Measurements from ENCODE around the gene FAT4. TPM values are rescaled to one million over a fixed set of nuclear protein-coding genes. Genes with fewer than 3 reads are reported as not detected.

The FAT4 gene
- polyA plus RNA-seq, 1 of the 3 experiments (the other 2 are of a cell fraction): 6.6 TPM

DNA sequence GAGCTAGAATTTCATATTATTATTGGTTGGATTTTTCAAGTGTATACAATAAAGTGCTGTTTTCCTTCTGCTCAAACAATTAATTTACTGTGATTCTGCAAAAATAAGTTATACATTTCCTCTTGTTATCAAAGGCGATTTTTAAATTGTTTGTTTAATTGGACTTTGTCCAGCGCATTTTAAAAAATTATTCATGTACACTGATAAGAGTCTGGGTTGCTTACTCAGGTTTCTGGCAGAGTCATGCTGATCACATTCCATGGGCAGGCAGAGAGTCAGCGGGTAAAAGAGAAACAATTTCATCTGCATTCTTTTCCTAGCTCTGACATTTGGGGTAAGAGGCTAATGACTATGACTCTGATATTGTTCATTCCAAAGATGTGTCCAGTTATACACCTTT, 8.9 kb downstream of the FAT4 start:
- Histone ChIP-seq H2AFZ (ENCODE audit: low read depth) (no peak overlapping the region), H3K27ac (ENCODE audit: low read depth in 2 of 2, low read length in 1 of 2) (peak overlapping the region; percentile 22 to 67; a peak in 3 of 4 replicates), H3K4me2 (peak overlapping the region; percentile 45), H3K9ac (no peak overlapping the region), H3K79me2 (ENCODE audit: insufficient read depth) (peaks cover 74% of the 10 kb centered on the region), H3K9me2 (no peaks in the 10 kb centered on the region), H4K20me1 (ENCODE audit: insufficient read depth) (peaks cover 5% of the 10 kb centered on the region; the same call in 1 of the 2 replicates), H3K9me3 (no peaks in the 10 kb centered on the region), H3F3A (replicated peaks; ENCODE audit: insufficient read depth) (peaks cover 30% of the 10 kb centered on the region), H3K27me3 (ENCODE audit: insufficient read depth) (no peaks in the 10 kb centered on the region), H3K4me1 (ENCODE audit: control insufficient read depth in 1 of 2, insufficient read depth in 2 of 2, low read depth in 1 of 2, low read length in 1 of 2) (peaks cover 0 to 7% of the 10 kb centered on the region in 2 experiments; a peak in 2 of 4 replicates), H3K4me3 (ENCODE audit: low read depth in 2 of 2, low read length in 1 of 2) (peak overlapping the region; percentile 10 to 33; a peak in 3 of 4 replicates), H3K36me3 (replicated peaks in 1 of 2; ENCODE audit: control insufficient read depth in 1 of 2, insufficient read depth in 2 of 2, low read length in 1 of 2) (peaks cover 4 to 21% of the 10 kb centered on the region in 2 experiments)
- POLR2A ChIA-PET: no interaction called here
- CTCF ChIA-PET: interaction anchor here (0.7 to 2.4 kb wide), 4 partner anchors 10 to 415 kb away, joined by 3 to 10 read pairs (median 5); partner anchors contain the start of gene FAT4
- WGBS (ENCODE audit: low lambda C conversion rate): 7% methylated on average over 3 of the region's 3 CpGs
- DNase-seq: no peak
- TF ChIP-seq RCOR1 (IDR thresholded peaks at IDR 0.05; ENCODE audit: low read length) (no peak), FOXM1 (IDR thresholded peaks at IDR 0.05; ENCODE audit: low read depth) (peak; percentile 59; the same call in 1 of the 2 replicates), GABPA (IDR thresholded peaks at IDR 0.05; ENCODE audit: low read depth) (no peak), RAD21 (IDR thresholded peaks at IDR 0.05; ENCODE audit: low read length) (no peak), CHD2 (IDR thresholded peaks at IDR 0.05; ENCODE audit: low read length, partially characterized antibody) (no peak), SMC3 (IDR thresholded peaks at IDR 0.05; ENCODE audit: low read depth, low read length) (no peak), RFX5 (IDR thresholded peaks at IDR 0.05; ENCODE audit: low read length) (no peak), GATA2 (CRISPR knock-in tag; IDR thresholded peaks at IDR 0.05) (no peak), TEAD4 (IDR thresholded peaks at IDR 0.05; ENCODE audit: borderline replicate concordance, insufficient read depth) (peak; percentile 93), SIN3A (IDR thresholded peaks at IDR 0.05; ENCODE audit: borderline replicate concordance, low read depth, low read length) (peak; percentile 64; the same call in 1 of the 2 replicates), JUND (IDR thresholded peaks at IDR 0.05) (peak; percentile 77), MXI1 (IDR thresholded peaks at IDR 0.05; ENCODE audit: low read depth, low read length) (no peak), FOXJ3 (CRISPR knock-in tag; IDR thresholded peaks at IDR 0.05) (no peak), NRF1 (IDR thresholded peaks at IDR 0.05; ENCODE audit: low read depth, low read length) (no peak), NFIC (IDR thresholded peaks at IDR 0.05; ENCODE audit: borderline replicate concordance) (peak; percentile 94), ELF1 (IDR thresholded peaks at IDR 0.05) (no peak), EZH2phosphoT487 (IDR thresholded peaks at IDR 0.05; ENCODE audit: borderline replicate concordance, low read depth) (no peak), YY1 (IDR thresholded peaks at IDR 0.05; ENCODE audit: low read depth) (0 out of 2 replicates have a peak, but pooled peaks have one; percentile 28), TAF1 (IDR thresholded peaks at IDR 0.05; ENCODE audit: borderline replicate concordance, low read depth, low read length) (no peak)
- TF ChIP-seq, protein P1, sequence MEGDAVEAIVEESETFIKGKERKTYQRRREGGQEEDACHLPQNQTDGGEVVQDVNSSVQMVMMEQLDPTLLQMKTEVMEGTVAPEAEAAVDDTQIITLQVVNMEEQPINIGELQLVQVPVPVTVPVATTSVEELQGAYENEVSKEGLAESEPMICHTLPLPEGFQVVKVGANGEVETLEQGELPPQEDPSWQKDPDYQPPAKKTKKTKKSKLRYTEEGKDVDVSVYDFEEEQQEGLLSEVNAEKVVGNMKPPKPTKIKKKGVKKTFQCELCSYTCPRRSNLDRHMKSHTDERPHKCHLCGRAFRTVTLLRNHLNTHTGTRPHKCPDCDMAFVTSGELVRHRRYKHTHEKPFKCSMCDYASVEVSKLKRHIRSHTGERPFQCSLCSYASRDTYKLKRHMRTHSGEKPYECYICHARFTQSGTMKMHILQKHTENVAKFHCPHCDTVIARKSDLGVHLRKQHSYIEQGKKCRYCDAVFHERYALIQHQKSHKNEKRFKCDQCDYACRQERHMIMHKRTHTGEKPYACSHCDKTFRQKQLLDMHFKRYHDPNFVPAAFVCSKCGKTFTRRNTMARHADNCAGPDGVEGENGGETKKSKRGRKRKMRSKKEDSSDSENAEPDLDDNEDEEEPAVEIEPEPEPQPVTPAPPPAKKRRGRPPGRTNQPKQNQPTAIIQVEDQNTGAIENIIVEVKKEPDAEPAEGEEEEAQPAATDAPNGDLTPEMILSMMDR (IDR thresholded peaks at IDR 0.05): no peak
- TF ChIP-seq, protein P2, sequence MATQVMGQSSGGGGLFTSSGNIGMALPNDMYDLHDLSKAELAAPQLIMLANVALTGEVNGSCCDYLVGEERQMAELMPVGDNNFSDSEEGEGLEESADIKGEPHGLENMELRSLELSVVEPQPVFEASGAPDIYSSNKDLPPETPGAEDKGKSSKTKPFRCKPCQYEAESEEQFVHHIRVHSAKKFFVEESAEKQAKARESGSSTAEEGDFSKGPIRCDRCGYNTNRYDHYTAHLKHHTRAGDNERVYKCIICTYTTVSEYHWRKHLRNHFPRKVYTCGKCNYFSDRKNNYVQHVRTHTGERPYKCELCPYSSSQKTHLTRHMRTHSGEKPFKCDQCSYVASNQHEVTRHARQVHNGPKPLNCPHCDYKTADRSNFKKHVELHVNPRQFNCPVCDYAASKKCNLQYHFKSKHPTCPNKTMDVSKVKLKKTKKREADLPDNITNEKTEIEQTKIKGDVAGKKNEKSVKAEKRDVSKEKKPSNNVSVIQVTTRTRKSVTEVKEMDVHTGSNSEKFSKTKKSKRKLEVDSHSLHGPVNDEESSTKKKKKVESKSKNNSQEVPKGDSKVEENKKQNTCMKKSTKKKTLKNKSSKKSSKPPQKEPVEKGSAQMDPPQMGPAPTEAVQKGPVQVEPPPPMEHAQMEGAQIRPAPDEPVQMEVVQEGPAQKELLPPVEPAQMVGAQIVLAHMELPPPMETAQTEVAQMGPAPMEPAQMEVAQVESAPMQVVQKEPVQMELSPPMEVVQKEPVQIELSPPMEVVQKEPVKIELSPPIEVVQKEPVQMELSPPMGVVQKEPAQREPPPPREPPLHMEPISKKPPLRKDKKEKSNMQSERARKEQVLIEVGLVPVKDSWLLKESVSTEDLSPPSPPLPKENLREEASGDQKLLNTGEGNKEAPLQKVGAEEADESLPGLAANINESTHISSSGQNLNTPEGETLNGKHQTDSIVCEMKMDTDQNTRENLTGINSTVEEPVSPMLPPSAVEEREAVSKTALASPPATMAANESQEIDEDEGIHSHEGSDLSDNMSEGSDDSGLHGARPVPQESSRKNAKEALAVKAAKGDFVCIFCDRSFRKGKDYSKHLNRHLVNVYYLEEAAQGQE (IDR thresholded peaks at IDR 0.05; ENCODE audit: low read depth, low read length): no peak
- TF ChIP-seq, protein P3, sequence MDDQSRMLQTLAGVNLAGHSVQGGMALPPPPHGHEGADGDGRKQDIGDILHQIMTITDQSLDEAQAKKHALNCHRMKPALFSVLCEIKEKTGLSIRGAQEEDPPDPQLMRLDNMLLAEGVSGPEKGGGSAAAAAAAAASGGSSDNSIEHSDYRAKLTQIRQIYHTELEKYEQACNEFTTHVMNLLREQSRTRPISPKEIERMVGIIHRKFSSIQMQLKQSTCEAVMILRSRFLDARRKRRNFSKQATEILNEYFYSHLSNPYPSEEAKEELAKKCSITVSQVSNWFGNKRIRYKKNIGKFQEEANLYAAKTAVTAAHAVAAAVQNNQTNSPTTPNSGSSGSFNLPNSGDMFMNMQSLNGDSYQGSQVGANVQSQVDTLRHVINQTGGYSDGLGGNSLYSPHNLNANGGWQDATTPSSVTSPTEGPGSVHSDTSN (IDR thresholded peaks at IDR 0.05): peak; percentile 78
- TF ChIP-seq, protein P4, sequence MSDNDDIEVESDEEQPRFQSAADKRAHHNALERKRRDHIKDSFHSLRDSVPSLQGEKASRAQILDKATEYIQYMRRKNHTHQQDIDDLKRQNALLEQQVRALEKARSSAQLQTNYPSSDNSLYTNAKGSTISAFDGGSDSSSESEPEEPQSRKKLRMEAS (IDR thresholded peaks at IDR 0.05; ENCODE audit: low read depth): peak; percentile 56; the same call in 1 of the 2 replicates
- TF ChIP-seq, protein P5, sequence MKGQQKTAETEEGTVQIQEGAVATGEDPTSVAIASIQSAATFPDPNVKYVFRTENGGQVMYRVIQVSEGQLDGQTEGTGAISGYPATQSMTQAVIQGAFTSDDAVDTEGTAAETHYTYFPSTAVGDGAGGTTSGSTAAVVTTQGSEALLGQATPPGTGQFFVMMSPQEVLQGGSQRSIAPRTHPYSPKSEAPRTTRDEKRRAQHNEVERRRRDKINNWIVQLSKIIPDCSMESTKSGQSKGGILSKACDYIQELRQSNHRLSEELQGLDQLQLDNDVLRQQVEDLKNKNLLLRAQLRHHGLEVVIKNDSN (IDR thresholded peaks at IDR 0.05; ENCODE audit: borderline replicate concordance, low read depth): no peak
- TF ChIP-seq, protein P6, sequence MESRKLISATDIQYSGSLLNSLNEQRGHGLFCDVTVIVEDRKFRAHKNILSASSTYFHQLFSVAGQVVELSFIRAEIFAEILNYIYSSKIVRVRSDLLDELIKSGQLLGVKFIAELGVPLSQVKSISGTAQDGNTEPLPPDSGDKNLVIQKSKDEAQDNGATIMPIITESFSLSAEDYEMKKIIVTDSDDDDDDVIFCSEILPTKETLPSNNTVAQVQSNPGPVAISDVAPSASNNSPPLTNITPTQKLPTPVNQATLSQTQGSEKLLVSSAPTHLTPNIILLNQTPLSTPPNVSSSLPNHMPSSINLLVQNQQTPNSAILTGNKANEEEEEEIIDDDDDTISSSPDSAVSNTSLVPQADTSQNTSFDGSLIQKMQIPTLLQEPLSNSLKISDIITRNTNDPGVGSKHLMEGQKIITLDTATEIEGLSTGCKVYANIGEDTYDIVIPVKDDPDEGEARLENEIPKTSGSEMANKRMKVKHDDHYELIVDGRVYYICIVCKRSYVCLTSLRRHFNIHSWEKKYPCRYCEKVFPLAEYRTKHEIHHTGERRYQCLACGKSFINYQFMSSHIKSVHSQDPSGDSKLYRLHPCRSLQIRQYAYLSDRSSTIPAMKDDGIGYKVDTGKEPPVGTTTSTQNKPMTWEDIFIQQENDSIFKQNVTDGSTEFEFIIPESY (IDR thresholded peaks at IDR 0.05; ENCODE audit: borderline replicate concordance, low read depth): 0 out of 2 replicates have a peak, but pooled peaks have one; percentile 31

Data from SK-N-SH (cell line).